Thyroid gland (tissue), 4 donors: ENCODE measurements around the gene OR4D2.
A peak's percentile ranks its signal among the peaks of the same experiment; 100 is the strongest.

Experiments used
- CTCF ChIP-seq, 6 experiments: fragments of 200-600 bp in 3 of 6; fragments of 450-650 bp in 3 of 6; sonication (generic) in 3 of 6; IDR thresholded peaks; one replicate each; pipeline ENCODE4 v1.5.1; 2016 to 2019; ENCODE audit warnings: antibody characterized with exemption in 6 of 6, mild to moderate bottlenecking in 2 of 6, inconsistent platforms in 1 of 6, moderate library complexity in 1 of 6
- POLR2A ChIP-seq, 2 donors: fragments of 450-650 bp; IDR thresholded peaks; one replicate each; pipeline ENCODE4 v1.6.1; 2017; ENCODE audit warnings: antibody characterized with exemption in 2 of 2, mild to moderate bottlenecking in 2 of 2, moderate library complexity in 1 of 2

GRCh38 chr17:58219007-58219788 is 52.4 kb downstream of the OR4D2 start, which contains the start of gene MKS1:
- peak; percentile 24 to 89 (median 77) for TF ChIP-seq CTCF (IDR thresholded peaks at IDR 0.05)
- TF ChIP-seq POLR2A (IDR thresholded peaks at IDR 0.05) = peak; percentile 33 to 82
